GM19467 (cell line): ENCODE results near the gene STON2.
A peak's percentile ranks its signal among the peaks of the same experiment; 100 is the strongest.
"Not testable (repeated sequence)": the region's sequence is repeated elsewhere in the genome, so short reads cannot be mapped to it uniquely, and the experiment has no call there.

Experiments
- ATAC-seq: cut with Tn5 transposase; IDR thresholded peaks from one replicate; pipeline ENCODE4 v1.9.1; 2021; ENCODE audit warnings: mild to moderate bottlenecking, moderate library complexity; ENCODE audit not compliant: unreplicated experiment

Gene STON2

GRCh38 chr14:81235096-81235495 is 165.0 kb downstream of the STON2 start:
- ATAC-seq: no peak

GRCh38 chr14:81234278-81234677 is 165.8 kb downstream of the STON2 start:
- no peak for ATAC-seq

- ATAC-seq: no peak
These were observed 166.5 kb downstream of the STON2 start for GRCh38 chr14:81233615-81234014.

- ATAC-seq: no peak
These were observed 168.6 kb downstream of the STON2 start for GRCh38 chr14:81231540-81231939.

- ATAC-seq: no peak
These were observed 175.9 kb downstream of the STON2 start for GRCh38 chr14:81224222-81224621.

- ATAC-seq: not testable (repeated sequence)
These were observed 176.3 kb downstream of the STON2 start for GRCh38 chr14:81223788-81224187.

GRCh38 chr14:81222691-81223090 is 177.4 kb downstream of the STON2 start:
- ATAC-seq: no peak

GRCh38 chr14:81222126-81222525 is 178.0 kb downstream of the STON2 start:
- ATAC-seq: no peak

- no peak for ATAC-seq
These were observed 178.5 kb downstream of the STON2 start for GRCh38 chr14:81221579-81222102.

GRCh38 chr14:81220830-81221578 is 179.1 kb downstream of the STON2 start, which contains the start of gene GTF2A1:
GTF2A1 (minus strand) TSS chr14:81220959; CDS start chr14:81220518, 441 bp downstream.
- peak; percentile 76 for ATAC-seq

- ATAC-seq: no peak
These were observed 179.6 kb downstream of the STON2 start for GRCh38 chr14:81220580-81220829.

- no peak for ATAC-seq
These were observed 180.2 kb downstream of the STON2 start for GRCh38 chr14:81219759-81220579.

- ATAC-seq: peak; percentile 54
These were observed 180.8 kb downstream of the STON2 start for GRCh38 chr14:81219210-81219758.

- peak; percentile 70 for ATAC-seq
These were observed 188.3 kb downstream of the STON2 start for GRCh38 chr14:81211844-81212243.
